HG03378 (cell line): ENCODE results near the gene GPR35.
A peak's percentile ranks its signal among the peaks of the same experiment; 100 is the strongest.
"Not testable (repeated sequence)": the region's sequence is repeated elsewhere in the genome, so short reads cannot be mapped to it uniquely, and the experiment has no call there.

Source experiments
- ATAC-seq: cut with Tn5 transposase; IDR thresholded peaks from one replicate; pipeline ENCODE4 v1.9.1; 2021; ENCODE audit warnings: mild to moderate bottlenecking, moderate library complexity; ENCODE audit not compliant: unreplicated experiment

The GPR35 gene

DNA sequence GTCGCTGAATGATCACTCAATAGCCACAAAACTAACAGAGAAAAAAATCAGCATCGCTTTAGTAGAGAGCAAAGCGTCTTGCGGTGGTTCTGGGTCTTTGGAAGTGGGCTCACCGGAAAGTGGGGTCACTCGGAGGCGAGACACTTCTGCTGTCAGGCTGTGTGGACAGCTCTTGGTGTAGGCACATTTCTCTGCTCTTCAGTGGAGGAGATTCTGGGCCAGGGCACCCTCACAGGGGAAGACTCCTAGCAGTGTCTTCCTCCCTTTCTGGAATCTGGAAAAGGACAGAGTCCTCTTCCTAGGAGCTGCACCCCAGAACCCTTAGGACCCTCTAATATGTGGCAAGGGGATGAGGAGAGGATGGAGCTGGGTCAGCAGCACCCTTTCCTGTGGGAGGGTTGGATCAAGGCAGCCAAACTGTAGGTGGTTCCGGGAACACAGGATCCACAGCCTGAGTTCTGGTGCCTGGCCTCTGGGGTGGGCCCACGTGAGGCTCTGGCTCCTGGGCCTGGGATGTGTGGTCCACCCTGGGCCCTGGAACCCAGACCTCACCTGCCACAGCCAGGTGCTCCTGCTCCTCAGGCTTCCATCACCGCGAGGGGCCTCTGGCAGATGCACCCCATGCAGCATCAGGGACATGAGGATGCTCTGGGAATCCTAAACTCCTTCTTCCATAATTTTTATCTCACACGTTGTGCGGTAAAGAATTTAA lies 25.1 kb downstream of the GPR35 start:
- no peak for ATAC-seq

DNA sequence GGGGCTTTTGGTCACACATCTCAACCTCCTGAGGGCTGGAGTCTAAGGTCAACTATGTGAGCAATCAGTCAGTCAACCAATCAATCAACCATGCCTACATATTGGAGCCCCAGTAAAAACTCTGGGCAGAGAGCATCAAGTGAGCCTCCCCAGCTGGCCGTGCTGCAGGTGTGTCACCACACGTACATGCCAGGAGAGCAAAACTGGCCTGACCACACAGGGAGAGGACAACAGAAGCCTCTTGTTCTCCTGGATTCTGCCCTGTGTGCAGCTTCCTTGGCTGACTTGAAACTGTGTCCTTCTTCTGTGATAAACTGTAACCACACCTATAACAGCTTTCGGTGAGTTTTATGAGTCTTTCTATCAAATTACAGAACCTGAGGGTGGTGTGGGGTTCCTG lies 25.9 kb downstream of the GPR35 start:
- ATAC-seq, result no peak

DNA sequence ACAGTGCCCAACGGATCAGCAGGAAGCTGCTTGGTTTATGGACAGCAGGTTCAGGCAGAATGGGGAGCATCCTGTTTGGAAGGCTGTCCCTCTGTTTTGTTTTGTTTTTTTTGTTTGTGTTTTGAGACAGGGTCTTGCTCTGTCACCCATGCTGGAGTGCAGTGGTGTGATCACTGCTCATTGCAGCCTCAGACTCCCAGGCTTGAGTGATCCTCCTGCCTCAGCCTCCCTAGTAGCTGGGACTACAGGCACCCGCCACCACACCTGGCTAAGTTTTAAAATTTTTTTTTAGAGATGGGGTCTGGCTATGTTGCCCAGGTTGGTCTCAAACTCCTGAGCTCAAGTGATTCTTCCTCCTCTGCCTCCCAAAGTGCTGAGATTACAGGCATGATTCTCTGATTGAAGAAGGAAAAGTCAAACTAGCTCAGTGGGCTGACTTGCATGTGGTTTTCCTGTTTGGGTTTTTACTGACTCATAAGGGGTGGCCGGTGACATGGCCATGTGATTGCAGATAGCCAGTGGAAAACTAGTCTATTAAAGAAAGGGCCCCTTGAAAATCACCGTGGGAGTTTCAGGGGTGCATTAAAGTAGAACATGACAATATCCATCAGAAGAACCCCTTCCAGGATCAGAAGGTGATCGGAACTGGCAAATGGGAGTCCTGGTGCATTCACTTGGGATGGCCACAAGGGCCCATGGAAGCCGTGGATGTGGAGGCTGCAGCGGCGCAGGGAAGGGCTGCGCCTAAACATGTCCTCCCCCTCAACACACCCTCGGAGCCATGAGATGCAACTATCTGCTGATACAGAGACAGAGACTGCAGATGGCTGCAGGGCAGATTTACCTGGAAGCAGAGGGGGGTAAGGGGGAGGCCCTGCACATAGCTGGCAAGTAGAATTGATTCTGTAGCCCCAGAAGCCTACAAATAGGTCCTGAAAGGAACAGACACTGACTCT lies 30.9 kb downstream of the GPR35 start:
- peak; percentile 67 for ATAC-seq

DNA sequence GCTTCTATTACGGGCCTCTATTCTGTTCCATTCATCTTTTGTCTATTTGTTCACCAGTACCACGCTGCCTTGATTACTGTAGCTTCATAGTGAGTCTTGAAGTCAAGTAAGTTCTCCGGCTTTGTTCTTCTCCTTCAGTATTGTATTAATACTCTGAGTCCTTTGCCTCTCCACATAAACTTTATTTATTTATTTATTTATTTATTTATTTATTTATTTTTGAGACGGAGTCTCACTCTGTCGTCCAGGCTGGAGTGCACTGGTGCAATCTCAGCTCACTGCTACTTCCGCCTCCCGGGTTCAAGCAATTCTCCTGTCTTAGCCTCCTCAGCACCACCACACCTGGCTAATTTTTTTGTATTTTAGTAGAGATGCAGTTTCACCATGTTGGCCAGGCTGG lies 34.6 kb downstream of the GPR35 start:
- ATAC-seq, result not testable (repeated sequence)

DNA sequence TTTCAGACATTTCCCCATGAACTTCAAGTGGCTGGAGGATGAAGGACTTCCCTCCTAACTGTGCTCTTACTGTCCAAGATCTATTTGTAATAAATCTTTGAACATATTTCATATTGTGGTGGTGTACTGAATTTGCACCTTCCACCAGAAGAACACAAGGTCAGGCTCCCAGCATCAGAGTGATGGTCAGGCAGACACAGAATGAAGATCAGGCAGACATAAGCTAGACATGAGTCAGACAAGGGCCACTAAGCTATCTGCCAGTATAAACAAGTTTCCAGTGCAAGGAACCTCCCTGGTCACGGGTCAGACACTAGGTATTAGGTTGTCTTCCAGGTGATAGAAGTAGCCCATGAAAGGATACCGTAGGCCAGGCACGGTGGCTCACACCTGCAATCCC lies 37.4 kb downstream of the GPR35 start:
- no peak for ATAC-seq

GRCh38 chr2:240663546-240664190 lies 38.4 kb downstream of the GPR35 start:
- ATAC-seq, result no peak

DNA sequence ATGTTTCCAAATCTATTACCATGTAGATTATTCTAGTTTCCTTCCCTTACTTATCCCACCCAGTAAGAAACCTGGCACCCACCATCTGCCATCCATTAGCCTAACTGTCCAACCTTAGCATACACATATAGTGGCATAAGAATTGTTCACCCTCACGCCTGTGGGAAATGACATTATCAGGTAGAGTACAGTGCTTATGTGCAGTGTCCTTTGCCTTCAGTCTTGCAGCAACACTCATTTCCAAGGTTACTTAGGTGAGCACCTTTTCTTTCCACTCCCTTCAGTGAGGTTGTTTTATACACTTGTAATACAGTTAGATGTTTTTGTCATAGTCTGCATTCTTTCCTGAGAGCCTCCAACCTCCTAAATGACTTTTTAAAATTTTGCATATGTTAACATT lies 39.3 kb downstream of the GPR35 start:
- no peak for ATAC-seq

DNA sequence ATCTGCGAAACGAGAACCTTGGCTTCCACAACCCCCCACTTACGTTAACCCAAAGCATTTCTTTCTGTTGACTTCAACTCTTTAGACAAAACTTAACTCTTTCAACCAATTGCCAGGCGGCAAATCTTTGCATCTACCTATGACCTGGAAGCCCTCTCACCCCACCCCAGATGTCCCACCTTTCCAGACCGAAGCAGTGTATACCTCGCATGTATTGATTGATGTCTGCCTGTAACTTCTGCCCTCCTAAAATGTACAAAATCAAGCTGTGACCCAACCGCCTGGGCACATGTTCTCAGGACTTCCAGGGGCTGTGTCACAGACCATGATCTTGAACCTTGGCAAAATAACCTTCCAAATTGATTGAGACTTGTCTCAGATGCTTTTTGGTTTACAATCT lies 45.1 kb downstream of the GPR35 start:
- ATAC-seq, result no peak

- no peak for ATAC-seq
Observed at GRCh38 chr2:240670950-240671349, 45.7 kb downstream of the GPR35 start.

GRCh38 chr2:240672076-240672700 lies 46.9 kb downstream of the GPR35 start:
- no peak for ATAC-seq

DNA sequence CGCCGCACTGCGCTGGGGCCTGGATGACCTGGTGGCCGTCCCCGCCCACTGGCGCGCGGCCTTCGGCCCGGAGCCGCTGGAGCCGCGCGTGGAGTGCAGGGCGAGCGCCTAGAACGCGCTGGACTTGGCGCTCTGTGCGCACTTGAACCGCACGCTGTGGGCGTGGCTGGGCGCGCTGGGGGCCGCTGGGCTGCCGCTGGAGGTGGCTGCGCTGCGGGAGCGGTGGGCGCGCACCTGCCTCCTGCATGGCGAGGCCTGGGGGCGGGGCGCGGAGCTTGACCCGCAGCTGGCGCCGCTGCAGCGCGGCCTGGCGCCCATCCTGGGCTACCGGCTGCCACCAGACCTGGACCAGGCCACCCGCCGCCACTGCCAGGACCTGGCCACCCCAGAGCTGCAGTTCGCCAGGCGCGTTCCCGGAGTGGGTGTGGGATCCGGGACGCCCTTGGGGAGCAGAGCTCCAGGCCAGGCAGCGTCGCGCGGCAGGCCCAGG lies 47.5 kb downstream of the GPR35 start:
- ATAC-seq, result no peak

DNA sequence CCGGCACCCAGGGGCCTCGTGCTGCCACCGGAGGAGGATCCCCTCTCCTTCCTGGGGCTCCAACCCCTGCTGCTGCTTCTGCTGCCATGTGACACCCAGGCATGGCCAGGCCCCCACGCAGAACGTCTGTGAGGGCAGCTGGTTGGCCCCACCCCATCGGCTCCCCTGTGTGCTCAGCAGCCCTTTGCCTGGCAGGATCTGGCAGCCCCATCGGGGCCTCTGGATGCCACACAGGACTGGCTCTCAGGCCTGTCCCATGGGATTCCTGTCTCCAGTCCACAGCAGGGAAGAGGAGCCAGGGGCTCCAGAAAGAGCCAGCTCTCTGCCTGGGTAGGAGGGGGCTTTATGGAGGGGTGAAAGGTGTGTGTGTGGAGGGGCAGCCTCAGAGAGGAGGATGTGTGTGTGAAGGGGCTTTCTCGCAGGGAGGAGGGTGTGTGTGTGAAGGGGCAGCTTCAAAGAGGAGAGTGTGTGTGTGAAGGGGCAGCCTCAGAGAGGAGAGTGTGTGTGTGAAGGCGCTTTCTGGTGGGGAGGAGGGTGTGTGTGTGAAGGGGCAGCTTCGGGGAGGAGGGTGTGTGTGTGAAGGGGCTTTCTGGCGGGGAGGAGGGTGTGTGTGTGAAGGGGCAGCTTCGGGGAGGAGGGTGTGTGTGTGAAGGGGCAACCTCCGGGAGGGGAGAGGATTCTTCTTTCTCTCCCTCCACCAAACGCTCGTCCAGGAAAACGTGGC lies 49.3 kb downstream of the GPR35 start:
- ATAC-seq, result not testable (repeated sequence)

DNA sequence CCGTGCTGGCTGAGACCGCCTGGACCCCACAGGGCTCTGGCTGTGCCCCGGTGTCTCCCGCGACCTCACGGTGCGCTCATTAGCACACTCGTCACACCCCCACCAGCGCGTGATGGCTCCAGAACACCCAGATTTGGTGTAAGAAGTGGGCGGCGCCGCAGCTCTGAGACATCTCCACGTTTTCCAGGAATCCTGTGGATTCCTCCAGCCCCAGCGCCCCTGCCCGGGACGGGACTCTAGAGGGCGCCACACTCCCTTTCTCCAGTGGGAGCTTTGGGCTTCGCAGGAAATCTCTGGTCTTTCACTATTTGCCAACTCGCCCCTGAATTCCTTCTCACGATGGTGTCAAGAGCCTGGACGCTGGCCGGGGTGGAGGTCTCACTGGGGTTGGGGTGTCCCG lies 50.1 kb downstream of the GPR35 start:
- not testable (repeated sequence) for ATAC-seq

- ATAC-seq, result not testable (repeated sequence)
Observed at GRCh38 chr2:240678043-240678442, 52.8 kb downstream of the GPR35 start.

DNA sequence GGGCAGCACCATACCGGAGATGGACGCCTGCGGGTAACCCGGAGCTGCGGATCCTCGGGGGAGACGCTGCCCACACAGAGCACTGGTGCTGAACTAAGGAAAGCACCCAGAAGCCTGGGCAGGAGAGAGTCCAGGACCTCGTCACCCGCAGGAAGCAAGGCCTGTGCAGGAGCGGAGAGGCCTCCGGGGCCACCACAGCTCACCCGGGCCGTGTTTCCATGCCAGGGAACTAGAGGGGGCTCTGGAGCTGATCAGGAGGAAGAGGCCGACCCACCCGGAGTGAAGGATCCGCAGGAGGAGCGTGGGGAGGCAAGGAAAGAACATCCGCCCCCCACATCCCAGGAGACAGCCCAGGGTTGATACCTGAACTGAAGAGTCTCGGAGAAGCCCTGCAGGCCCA lies 53.6 kb downstream of the GPR35 start:
- ATAC-seq, result not testable (repeated sequence)

DNA sequence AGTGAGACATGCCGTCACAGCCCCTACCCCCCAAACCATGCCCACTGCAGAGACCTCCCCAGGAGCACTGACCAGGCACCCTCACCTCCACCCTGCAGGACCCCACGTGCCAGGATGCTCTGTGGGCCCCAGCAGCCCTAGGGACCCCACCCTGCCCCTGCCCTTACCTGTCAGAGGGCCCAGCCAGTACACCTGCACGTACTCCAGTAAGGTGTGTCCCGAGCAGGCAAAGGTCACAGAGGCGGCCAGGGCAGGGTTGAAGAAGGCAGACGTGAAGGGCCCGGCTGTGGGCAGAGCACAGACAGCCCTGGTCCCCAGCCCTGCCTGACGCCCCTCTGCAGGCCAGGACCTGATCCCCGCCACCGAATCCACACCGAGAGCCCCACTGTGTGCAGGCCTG lies 54.9 kb downstream of the GPR35 start:
- ATAC-seq, result not testable (repeated sequence)
